AG10803 (cell line): ENCODE measurements around the gene MPPED2.

ENCODE experiments used
- DNase-seq: peaks from one replicate; pipeline ENCODE4 v3.0.0; 2010; ENCODE audit warnings: low read depth
- H3K4me3 ChIP-seq: 2 replicates; pipeline ENCODE4 v1.5.1; 2011; ENCODE audit warnings: mild to moderate bottlenecking, low read length, control low read depth
- TF ChIP-seq, protein P1 (sequence below): conservative IDR thresholded peaks from 2 replicates; pipeline ENCODE4 v1.5.1; 2011; ENCODE audit warnings: mild to moderate bottlenecking, low read length, control low read depth, inconsistent platforms

MPPED2 gene

DNA sequence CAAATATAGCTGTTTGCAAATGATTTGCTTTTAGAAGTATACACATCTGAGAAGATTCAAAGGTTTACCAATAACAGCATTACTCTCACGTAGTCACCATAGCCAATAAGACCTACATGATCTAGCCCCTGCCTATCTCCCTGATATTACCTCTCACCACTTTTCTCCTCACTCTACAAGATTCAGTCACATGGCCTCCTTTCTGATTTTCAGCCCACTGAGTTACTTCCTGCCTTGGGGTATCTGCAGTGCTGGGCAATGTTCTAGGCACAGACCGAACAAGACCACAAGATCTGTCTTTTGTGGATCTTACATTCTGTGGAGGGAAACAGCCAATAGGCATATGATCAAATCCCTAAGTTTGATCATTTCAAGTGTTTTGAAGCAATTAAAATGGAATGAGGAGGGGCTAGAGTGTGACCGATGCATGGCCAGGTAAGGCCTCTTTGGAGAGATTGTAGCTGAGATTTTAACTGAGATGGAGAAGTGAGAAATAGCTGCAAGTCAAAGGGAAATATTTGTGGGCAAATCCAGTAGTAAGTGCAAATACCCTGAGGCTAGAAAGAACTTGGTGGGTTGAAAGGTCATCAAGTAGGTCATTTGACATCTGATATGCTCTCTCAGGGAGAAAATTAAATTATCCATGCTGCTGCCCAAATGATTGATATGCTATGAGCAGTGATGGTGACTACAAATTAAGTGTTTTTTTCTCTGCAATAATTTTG lies 220.2 kb downstream of the MPPED2 start:
- no peak for DNase-seq
- TF ChIP-seq, protein P1, sequence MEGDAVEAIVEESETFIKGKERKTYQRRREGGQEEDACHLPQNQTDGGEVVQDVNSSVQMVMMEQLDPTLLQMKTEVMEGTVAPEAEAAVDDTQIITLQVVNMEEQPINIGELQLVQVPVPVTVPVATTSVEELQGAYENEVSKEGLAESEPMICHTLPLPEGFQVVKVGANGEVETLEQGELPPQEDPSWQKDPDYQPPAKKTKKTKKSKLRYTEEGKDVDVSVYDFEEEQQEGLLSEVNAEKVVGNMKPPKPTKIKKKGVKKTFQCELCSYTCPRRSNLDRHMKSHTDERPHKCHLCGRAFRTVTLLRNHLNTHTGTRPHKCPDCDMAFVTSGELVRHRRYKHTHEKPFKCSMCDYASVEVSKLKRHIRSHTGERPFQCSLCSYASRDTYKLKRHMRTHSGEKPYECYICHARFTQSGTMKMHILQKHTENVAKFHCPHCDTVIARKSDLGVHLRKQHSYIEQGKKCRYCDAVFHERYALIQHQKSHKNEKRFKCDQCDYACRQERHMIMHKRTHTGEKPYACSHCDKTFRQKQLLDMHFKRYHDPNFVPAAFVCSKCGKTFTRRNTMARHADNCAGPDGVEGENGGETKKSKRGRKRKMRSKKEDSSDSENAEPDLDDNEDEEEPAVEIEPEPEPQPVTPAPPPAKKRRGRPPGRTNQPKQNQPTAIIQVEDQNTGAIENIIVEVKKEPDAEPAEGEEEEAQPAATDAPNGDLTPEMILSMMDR = no peak
- H3K4me3 ChIP-seq = no peak overlapping the region

DNA sequence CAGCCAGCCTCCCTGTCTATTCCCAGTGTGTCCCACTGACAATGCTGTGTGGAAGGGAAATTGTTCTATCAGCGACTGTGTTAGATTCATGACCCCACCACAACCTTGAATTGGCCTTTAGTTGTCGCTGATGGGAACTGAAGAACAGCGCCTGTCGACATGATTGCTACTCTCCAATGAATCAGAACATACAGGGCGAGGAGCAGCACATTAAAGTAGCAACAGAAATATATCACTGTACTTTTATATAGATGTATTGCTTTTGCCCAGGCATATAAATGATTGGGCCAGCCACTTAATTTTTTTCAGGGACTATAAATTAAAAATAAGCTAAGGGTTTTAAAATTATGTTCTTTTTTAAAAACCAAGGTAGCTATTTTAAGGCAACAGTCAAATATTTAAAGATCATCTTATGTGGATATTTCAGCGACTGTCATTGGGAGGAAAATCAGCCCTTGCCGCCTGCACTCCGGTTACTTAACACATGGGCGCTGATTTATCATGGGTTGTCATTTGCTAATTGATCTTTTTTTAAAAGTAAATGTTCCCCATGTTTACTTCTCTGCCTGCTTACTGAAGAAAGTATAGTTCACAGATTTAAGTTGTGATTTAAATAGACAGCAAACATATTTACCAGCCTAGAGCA lies 221.2 kb downstream of the MPPED2 start:
- H3K4me3 ChIP-seq = no peak overlapping the region
- TF ChIP-seq, protein P1 = no peak
- no peak for DNase-seq

DNA sequence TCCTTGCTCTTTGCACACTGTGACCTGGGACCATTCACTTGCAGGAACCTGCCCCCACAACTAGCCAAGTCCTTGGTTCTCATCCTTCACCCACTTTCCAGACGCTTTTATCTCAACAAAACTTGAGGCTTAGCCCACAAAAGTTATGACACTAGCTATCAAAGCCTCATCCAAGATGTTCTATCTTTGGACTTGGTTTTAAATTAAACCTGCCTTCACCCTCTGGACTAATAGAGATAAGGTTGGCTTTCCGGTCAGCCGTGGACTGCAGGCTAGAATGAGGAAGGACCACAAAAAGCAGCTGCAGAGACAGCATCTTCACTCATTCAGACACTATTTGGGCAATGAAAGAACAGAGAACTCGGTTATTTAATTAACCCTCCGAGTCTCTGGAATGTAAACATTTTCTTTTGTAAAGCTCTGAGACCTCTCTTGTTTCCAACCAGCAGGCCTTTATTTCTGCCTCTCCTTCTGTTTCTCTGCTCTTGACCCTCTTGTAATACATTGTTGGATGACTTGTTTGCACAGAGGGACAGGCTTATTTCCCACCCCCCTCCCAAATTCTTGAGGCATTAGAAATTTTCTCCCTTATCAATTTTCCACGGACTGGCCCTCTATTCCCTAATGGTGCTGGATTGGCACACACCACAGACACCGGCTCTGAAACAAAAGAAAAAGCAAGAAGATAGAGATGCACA lies 221.9 kb downstream of the MPPED2 start:
- no peak overlapping the region for H3K4me3 ChIP-seq
- TF ChIP-seq, protein P1 = no peak
- no peak for DNase-seq

DNA sequence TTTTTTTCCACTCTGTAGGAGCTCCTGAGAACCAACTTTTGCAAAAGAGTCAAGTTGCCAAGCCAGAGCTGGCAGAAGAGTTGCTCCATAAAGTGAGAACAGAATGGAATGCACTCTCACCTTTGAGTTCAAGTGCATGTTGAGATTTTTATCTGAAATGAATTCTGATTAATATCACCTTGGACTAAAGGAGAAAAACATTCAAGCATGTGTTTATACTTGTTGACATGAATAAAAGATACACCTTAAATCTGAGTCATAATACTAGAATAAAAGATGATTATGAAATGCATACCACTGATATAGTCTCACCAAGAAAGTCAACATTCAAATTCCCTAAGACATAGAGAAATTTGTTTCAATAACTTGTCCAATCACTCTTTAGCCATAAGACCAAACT lies 225.4 kb downstream of the MPPED2 start:
- no peak for DNase-seq
- TF ChIP-seq, protein P1 = no peak

More for the DNA sequence above, 225.4 kb downstream of the MPPED2 start:
- H3K4me3 ChIP-seq = no peak overlapping the region
